ENCODE data around the gene WNK2.
"Not testable (repeated sequence)": the region's sequence is repeated elsewhere in the genome, so short reads cannot be mapped to it uniquely, and the experiment has no call there.

WNK2 gene

GRCh38 chr9:93309889-93310425 is 126.0 kb downstream of the WNK2 start:
- no peak for DNase-seq

- DNase-seq = no peak
Measured at GRCh38 chr9:93315118-93315517, 131.2 kb downstream of the WNK2 start.

- DNase-seq = no peak
Measured at GRCh38 chr9:93315960-93316359, 132.0 kb downstream of the WNK2 start.

DNA sequence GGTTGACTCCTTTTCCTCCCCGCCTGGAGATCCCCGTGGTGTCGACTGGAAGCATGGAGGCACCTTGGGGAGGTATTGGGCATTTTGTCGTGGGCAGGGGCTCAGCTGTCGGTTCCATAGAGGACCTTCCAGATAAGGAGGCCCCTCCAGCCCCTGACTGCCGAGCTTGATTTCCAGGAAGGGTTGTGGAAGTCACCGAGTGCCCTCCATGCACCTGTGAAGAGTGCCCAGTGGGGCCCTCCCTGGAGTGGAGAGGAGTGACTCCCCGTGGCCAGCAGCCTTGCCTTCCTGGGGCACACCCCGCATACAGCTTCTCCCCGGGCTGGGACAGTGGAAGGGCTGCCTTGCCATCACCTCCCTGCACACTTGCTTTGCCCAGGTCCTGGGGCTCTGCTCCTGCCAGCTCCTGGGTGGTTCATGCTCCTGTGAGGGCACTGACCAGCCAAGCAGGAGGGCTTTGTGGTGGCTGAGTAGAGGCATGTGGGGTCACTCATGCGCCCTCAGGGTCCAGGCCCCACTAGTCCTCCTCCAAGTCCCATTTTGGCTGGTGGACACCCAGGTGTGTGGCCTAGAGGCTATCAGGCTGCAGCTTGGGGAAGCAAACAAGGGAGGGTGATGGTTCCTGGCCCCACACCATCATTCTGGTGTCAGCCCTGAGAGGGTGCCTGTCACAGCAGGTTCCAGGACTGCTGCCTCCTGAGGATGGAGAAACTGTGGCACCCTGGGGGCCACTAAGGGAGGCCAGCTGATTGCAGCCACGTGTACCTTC is 133.0 kb downstream of the WNK2 start:
- no peak for DNase-seq

- DNase-seq = no peak
Measured at GRCh38 chr9:93317495-93318094, 133.7 kb downstream of the WNK2 start.

DNA sequence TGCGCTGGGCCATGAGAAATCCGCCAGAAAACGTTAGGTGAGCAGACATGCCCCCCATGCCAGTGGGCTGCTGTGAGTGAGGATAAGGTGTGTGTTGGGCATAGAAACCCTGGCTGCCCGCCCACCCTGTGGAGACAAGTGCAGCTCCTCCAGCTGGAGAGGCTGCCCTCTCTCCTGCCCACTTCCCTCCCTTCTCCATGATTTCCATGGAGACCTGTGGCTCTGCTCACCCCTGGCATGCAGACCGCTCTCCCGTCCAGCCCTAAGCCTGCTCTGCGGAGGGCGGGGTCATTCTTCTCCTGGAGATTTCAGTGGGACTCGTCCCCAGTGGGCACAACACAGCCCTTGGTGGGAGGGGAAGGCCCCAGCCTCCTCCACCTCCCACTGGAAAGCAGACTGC is 134.5 kb downstream of the WNK2 start:
- no peak for DNase-seq

DNA sequence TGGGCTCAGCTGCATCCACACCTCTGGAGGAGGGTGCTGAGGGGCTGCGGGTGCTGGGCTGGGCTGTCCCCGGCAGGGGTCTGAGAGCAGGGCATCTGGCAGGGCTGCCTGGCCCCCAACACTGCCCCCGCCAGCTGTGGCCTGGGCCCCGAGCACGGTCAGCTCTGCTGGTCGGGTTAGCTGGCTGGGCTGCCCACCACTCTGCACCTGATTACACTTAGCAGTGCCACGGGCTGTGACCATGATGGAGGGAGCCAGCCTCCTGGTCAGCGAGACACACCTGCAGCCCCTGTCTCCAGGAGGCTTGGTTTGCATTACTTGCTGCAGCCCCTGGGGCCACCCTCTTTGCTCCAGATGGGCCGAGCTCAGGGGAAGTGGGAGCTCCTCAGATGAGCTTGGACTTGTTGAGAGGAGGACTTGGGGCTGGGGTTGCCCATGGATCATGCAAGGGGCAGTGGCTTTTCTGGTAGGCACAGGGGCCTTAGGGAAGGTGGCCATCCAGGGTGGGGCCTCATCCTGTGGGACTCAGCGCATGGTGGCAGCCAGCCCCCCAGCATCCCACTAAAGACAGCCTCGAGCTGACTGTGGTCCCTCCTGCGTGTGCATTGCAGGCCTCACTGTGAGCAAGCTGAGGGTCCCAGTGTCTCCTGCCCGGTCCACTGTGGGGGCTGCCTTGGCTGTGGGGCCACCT is 135.5 kb downstream of the WNK2 start:
- DNase-seq = no peak

DNA sequence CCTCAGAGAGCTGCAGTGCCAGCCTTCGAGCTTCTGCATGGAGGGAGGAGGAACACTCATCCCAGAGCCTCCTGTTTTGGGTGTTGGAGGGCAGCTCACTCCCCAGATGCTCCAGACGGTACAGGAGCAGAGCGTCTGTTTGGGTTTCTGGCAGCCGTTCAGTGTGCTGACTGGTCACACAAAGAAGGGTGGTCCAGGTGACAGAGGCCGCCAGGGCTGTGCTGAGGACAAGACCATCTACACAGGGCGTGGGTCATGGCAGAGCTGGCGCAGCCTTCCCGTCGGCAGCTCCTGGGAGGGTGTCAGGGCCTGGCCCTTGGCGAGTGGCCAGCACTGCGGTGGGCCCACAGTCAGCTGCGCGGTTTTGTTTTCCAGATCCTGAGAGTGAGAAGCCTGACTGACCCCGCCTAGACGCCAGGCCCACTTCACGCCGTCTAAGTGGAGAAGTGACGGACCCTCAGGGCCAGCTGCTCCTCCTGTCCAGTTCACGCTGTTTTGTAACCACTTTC is 136.1 kb downstream of the WNK2 start:
- DNase-seq = no peak

DNA sequence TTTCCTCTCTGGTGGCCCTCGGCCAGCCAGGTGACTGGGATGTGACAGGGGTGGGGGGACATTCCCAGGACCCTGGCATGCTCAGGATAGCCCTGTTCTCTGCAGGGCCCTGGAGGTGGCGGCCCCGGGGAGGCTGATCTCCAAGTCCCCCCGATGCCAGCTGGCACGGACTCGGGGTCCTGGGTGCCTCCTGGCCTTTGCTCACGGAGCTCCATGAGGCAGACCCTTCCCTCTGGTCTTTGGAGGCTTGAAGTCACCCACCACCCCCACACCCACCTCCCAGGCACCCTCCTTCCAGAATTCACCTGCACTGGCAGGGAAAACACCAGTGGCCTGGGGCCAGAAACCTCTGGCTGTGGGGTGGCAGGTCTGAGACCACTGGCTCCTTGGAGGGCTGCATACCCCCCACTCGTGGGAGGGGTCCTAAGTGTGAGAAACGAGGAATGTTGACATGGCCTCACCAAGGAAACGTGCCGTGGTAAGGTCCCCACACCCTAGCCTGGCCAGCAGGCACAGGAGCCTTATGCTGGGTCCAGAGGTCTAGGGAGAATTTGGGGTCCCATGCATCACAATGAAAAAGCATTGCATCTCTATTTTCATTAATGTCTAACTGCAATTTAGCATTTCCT is 136.8 kb downstream of the WNK2 start:
- DNase-seq = no peak

DNA sequence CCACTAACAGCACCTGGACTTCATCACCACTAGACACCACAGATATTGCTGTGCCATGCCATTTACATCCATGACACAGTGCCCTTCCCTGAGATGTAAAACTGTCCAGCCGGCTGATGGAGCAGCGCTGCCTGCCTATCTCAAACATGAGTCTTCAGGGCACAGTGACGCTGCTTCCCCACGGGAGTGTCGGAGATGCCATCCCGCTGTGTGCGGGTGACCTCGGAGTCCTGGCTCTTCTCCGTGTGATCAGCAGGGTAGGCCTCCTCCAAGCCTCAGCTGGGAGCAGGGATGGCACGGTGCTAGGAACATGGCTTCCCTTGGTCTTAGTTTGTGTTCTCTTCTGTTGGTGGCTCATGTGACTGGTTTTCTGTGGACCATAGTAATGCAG is 137.3 kb downstream of the WNK2 start:
- DNase-seq = no peak

DNA sequence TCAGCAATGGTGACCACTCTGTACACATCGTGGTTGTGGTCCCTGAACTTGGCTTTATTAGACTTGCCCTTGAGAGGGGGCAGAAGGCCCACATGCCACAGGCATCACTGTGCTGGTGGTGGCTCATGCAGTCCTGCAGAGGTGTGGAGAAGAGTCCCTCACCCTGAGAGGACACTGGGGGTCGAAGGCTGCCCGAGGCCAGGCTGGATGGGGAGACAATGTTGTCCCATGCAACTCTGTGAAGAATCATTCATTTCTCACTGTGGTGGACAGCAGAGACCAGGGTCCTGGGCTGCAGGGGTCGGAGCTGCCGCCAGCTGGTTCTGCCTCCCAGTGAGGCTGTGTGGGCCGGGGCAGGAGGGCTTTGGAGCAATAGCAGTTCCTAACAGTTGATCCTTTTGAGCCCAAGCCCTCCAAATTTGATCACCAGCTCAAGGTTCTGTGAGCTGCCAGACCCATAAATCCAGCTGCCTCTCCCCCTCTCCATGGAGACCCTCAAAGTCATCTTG is 139.6 kb downstream of the WNK2 start:
- not testable (repeated sequence) for DNase-seq

- no peak for DNase-seq
Measured at GRCh38 chr9:93324191-93324834, 140.4 kb downstream of the WNK2 start.

- DNase-seq = no peak
Measured at GRCh38 chr9:93325307-93326035, 141.5 kb downstream of the WNK2 start.

DNA sequence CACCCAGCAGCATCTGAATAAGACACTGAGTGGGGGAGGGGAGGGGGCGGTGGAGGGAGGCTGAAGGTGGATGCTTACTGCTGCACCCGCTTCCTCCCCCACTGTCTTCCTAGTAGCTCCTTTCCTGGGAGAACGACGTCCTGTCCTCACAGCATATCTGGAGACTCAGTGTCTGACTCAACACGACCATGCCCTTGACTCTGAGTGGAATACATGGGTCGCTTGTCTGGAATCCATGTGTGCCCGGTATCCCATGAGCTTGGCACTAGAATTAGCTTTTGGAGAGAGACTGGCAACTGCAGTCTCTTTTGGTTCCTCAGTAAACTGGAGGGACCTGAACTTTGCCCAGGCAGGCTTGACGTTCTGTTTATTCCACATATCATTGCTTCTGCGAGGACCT is 142.1 kb downstream of the WNK2 start:
- peak; percentile 10 for DNase-seq

- DNase-seq = no peak
Measured at GRCh38 chr9:93326654-93327053, 142.7 kb downstream of the WNK2 start.

GRCh38 chr9:93329629-93330280 is 145.8 kb downstream of the WNK2 start:
- no peak for DNase-seq

DNA sequence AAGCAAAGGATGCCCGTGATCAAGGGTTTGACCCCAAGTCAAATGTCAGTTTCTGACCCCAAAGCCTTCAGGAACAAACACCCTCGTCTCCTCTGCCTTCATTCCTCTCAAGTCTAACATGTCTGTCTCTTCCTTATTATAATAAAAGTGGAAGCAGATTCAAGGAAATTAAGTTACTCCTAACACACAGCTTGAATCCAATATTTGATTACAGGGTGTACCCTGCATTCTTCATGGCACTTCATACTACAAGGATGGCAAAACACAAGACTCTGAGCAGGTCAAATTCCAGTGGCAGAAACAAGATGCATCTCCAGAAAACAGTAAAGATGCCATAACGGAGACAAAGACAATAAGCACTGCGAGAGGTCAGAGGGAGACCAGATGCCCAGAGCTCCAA is 148.4 kb downstream of the WNK2 start:
- no peak for DNase-seq

DNA sequence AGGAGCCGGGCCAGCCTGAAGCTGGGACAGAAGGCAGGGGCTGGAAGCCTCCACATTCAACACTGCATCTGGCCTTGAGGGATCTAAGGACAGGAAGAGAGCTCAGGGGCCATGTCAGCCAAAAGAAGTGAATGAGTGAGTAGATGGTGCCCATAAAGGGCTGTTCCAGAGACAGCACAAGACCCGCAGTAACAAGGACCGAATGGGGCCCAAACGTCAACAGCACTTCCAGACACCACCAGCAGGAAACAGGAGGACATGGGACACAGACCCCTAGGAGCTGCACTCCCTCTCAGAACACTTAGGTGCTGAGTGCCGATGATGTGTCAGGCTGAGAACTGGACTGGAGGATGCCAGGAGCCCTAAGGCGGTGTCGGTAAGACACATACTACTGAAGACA is 152.8 kb downstream of the WNK2 start:
- no peak for DNase-seq

GRCh38 chr9:93338196-93338595 is 154.3 kb downstream of the WNK2 start:
- not testable (repeated sequence) for DNase-seq

DNA sequence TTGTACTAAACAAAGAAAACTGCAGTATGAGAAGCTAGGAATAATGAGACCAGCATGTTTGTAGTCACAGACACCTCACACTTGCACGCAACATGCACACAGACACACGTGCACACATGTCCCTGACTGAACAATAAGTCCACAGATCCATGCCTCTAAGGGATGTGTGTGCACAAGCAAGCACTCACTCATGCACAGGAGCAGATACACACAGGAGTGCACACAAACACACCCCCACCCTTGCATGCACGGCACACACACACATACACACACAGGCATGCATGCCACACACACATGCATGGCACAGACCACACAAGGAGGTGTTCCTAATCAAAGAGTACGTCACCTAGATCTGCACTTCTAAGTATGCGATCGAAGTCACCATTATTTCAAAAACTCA is 156.2 kb downstream of the WNK2 start:
- no peak for DNase-seq

GRCh38 chr9:93341820-93342219 is 157.9 kb downstream of the WNK2 start:
- DNase-seq = not testable (repeated sequence)

All from fibroblast of skin of back (primary cell).